HepG2 (cell line): ENCODE results near the gene RBBP8. TPM values are rescaled to one million over a fixed set of nuclear protein-coding genes. Genes with fewer than 3 reads are reported as not detected.

ENCODE experiments used
- ATAC-seq: fragments of 200-7000 bp; cut with Tn5 transposase; 3 replicates; pipeline ENCODE4 v1.9.1; 2020; ENCODE audit warnings: mild to moderate bottlenecking, moderate library complexity
- BruUV-seq: library from RNA; stranded (reverse); fragments of 400-500 nt; replicated peaks from 2 replicates; lab custom pipeline; 2021; lab: Mats Ljungman, UMichigan
- CTCF ChIA-PET: fragments of 300-600 bp; formaldehyde crosslinking; extraction: SDS; loops from one replicate; lab custom pipeline; 2021; ENCODE audit warnings: low total read pairs, inconsistent platforms, low intra/inter-chr PET ratio; lab: Yijun Ruan, JAX
- POLR2A ChIA-PET: fragments of 350-600 bp; sonication (Branson Sonifier 250); formaldehyde crosslinking; loops from one replicate; lab custom pipeline; 2020; ENCODE audit warnings: antibody characterized with exemption, inconsistent platforms; lab: Yijun Ruan, JAX
- DNase-seq: peaks from one replicate; pipeline ENCODE4 v3.0.0-alpha.2; 2015; ENCODE audit warnings: low spot score
- FAIRE-seq: peaks from 3 replicates; lab custom pipeline; 2011; peaks lifted over from hg19 to GRCh38; lab: Jason Lieb, UNC
- H2AFZ ChIP-seq: one replicate; pipeline ENCODE4 v1.6.1; 2011; ENCODE audit warnings: low read length, inconsistent platforms
- H3K27ac ChIP-seq: fragments of 300-600 bp; 3 replicates; pipeline ENCODE4 v1.8.0; 2011; ENCODE audit warnings: mixed run types, mild to moderate bottlenecking, mixed read lengths, low read length, inconsistent platforms; ENCODE audit not compliant: insufficient read depth; ENCODE audit errors: extremely low read length
- H3K27me3 ChIP-seq, 2 experiments: fragments of 200-600 bp in 1 of 2; 2 replicates in 1 of 2; 3 replicates in 1 of 2; pipeline versions ENCODE4 v1.6.0 to v1.8.0; 2011; ENCODE audit warnings: low read length in 2 of 2, mild to moderate bottlenecking in 2 of 2, moderate library complexity in 2 of 2, inconsistent platforms in 1 of 2; ENCODE audit not compliant: insufficient read depth in 2 of 2, control insufficient read depth in 1 of 2
- H3K36me3 ChIP-seq, 2 experiments: fragments of 200-600 bp in 1 of 2; replicated peaks in 1 of 2; 2 replicates in 1 of 2; 3 replicates in 1 of 2; pipeline versions ENCODE4 v1.5.1 to v1.8.0; 2011; ENCODE audit warnings: low read length in 2 of 2, inconsistent platforms in 1 of 2; ENCODE audit not compliant: insufficient read depth in 2 of 2, control insufficient read depth in 1 of 2
- H3K4me1 ChIP-seq: 2 replicates; pipeline ENCODE4 v1.5.1; 2012; ENCODE audit warnings: low read length, inconsistent platforms; ENCODE audit not compliant: insufficient read depth
- H3K4me2 ChIP-seq: 2 replicates; pipeline ENCODE4 v1.6.0; 2011; ENCODE audit warnings: low read depth, low read length, inconsistent platforms
- H3K4me3 ChIP-seq, 3 experiments: fragments of 200-600 bp in 1 of 3; sonication (generic), shearing (Covaris generic) in 1 of 3; replicated peaks in 1 of 3; 2 replicates each; pipeline ENCODE4 v1.5.1; 2011 to 2016; ENCODE audit warnings: low read length in 3 of 3, inconsistent platforms in 2 of 3, low read depth in 2 of 3, mild to moderate bottlenecking in 2 of 3, control low read depth in 1 of 3, mixed read lengths in 1 of 3; ENCODE audit not compliant: insufficient read depth in 1 of 3
- H3K79me2 ChIP-seq: one replicate; pipeline ENCODE4 v1.6.1; 2011; ENCODE audit warnings: low read length, inconsistent platforms; ENCODE audit not compliant: insufficient read depth
- H3K9ac ChIP-seq: 2 replicates; pipeline ENCODE4 v1.6.0; 2011; ENCODE audit warnings: mild to moderate bottlenecking, low read depth, low read length, inconsistent platforms; ENCODE audit not compliant: insufficient read depth
- H3K9me3 ChIP-seq: 2 replicates; pipeline ENCODE4 v1.5.1; 2012; ENCODE audit warnings: mild to moderate bottlenecking, low read length
- H4K20me1 ChIP-seq: 2 replicates; pipeline ENCODE4 v1.6.0; 2011; ENCODE audit warnings: inconsistent platforms, mild to moderate bottlenecking, low read length, moderate library complexity; ENCODE audit not compliant: insufficient read depth
- EEA1 ChIP-seq: sonication (generic); formaldehyde crosslinking; IDR thresholded peaks from 2 replicates; pipeline ENCODE4 v1.5.1; 2020; ENCODE audit warnings: mild to moderate bottlenecking, missing genetic modification reagents, borderline replicate concordance
- GATA4 ChIP-seq: sonication (generic); IDR thresholded peaks from 2 replicates; pipeline ENCODE4 v1.6.1; 2016; ENCODE audit warnings: antibody characterized with exemption, low read depth, borderline replicate concordance
- HNRNPUL1 ChIP-seq: fragments of 200-400 bp; formaldehyde crosslinking; IDR thresholded peaks from 2 replicates; pipeline ENCODE4 v1.6.1; 2017; ENCODE audit warnings: low read depth, mild to moderate bottlenecking, low read length, moderate library complexity
- HOMEZ ChIP-seq: IDR thresholded peaks from 2 replicates; pipeline ENCODE4 v1.6.1; 2016; ENCODE audit warnings: low read depth
- MAFK ChIP-seq, 2 experiments: IDR thresholded peaks in 1 of 2; conservative IDR thresholded peaks in 1 of 2; 2 replicates each; pipeline ENCODE4 v1.6.1; 2011; ENCODE audit warnings: improper control_type of control experiment in 2 of 2, low read length in 2 of 2
- MEIS1 ChIP-seq: sonication (generic); formaldehyde crosslinking; IDR thresholded peaks from 2 replicates; pipeline ENCODE4 v1.9.0; 2021; ENCODE audit warnings: mild to moderate bottlenecking, missing genetic modification reagents, moderate library complexity, borderline replicate concordance
- NFE2L1 ChIP-seq: sonication (generic); formaldehyde crosslinking; IDR thresholded peaks from 2 replicates; pipeline ENCODE4 v1.4.0; 2020; ENCODE audit warnings: missing genetic modification reagents, mild to moderate bottlenecking, borderline replicate concordance
- NFKBIZ ChIP-seq: IDR thresholded peaks from 2 replicates; pipeline ENCODE4 v1.6.1; 2018; ENCODE audit warnings: missing genetic modification reagents, missing compliant biosample characterization
- PHF5A ChIP-seq: IDR thresholded peaks from one replicate; pipeline ENCODE4 v1.6.1; 2018; ENCODE audit warnings: low read depth, missing genetic modification reagents; ENCODE audit not compliant: unreplicated experiment
- PRMT3 ChIP-seq: sonication (generic); formaldehyde crosslinking; IDR thresholded peaks from 2 replicates; pipeline ENCODE4 v1.8.1; 2022; ENCODE audit warnings: low read depth, mild to moderate bottlenecking, moderate library complexity, missing genetic modification reagents, borderline replicate concordance
- RARG ChIP-seq: sonication (generic); formaldehyde crosslinking; IDR thresholded peaks from 2 replicates; pipeline ENCODE4 v1.4.0; 2020; ENCODE audit warnings: low read depth, mild to moderate bottlenecking, missing genetic modification reagents
- RBFOX2 ChIP-seq: fragments of 200-400 bp; formaldehyde crosslinking; IDR thresholded peaks from 2 replicates; pipeline ENCODE4 v1.6.1; 2017; ENCODE audit warnings: low read depth, mild to moderate bottlenecking, low read length
- SNRNP70 ChIP-seq: fragments of 200-400 bp; formaldehyde crosslinking; IDR thresholded peaks from 2 replicates; pipeline ENCODE4 v1.6.1; 2017; ENCODE audit warnings: mild to moderate bottlenecking, low read depth, low read length, moderate library complexity
- SRSF1 ChIP-seq: fragments of 200-400 bp; formaldehyde crosslinking; optimal IDR thresholded peaks from 2 replicates; pipeline ENCODE3; 2017; ENCODE audit warnings: mild to moderate bottlenecking, low read depth, low read length, moderate library complexity
- THAP11 ChIP-seq: IDR thresholded peaks from 2 replicates; pipeline ENCODE4 v1.6.1; 2016; ENCODE audit warnings: missing biosample characterization, missing genetic modification reagents
- THYN1 ChIP-seq: sonication (generic); formaldehyde crosslinking; IDR thresholded peaks from 2 replicates; pipeline ENCODE4 v1.8.1; 2023; ENCODE audit warnings: low read depth, mild to moderate bottlenecking, moderate library complexity, missing genetic modification reagents, borderline replicate concordance
- TRIM24 ChIP-seq: sonication (generic); formaldehyde crosslinking; IDR thresholded peaks from 2 replicates; pipeline ENCODE4 v1.8.0; 2022; ENCODE audit warnings: mild to moderate bottlenecking, missing genetic modification reagents
- ZBTB20 ChIP-seq: sonication (generic); formaldehyde crosslinking; IDR thresholded peaks from 2 replicates; pipeline ENCODE4 v1.8.1; 2023; ENCODE audit warnings: missing genetic modification reagents, low read depth, mild to moderate bottlenecking, borderline replicate concordance
- ZNF207 ChIP-seq: fragments of 450-650 bp; IDR thresholded peaks from 2 replicates; pipeline ENCODE4 v1.6.1; 2016; ENCODE audit warnings: antibody characterized with exemption, borderline replicate concordance
- ZNF546 ChIP-seq: sonication (generic); formaldehyde crosslinking; conservative IDR thresholded peaks from 2 replicates; pipeline ENCODE4 v1.8.1; 2023; ENCODE audit warnings: mild to moderate bottlenecking, missing genetic modification reagents
- ZNF577 ChIP-seq: sonication (generic); formaldehyde crosslinking; IDR thresholded peaks from 2 replicates; pipeline ENCODE4 v1.4.0; 2020; ENCODE audit warnings: mild to moderate bottlenecking, low read depth, missing genetic modification reagents, borderline replicate concordance
- ZZZ3 ChIP-seq: sonication (generic); formaldehyde crosslinking; IDR thresholded peaks from 2 replicates; pipeline ENCODE4 v1.4.0; 2020; ENCODE audit warnings: missing genetic modification reagents, mild to moderate bottlenecking, borderline replicate concordance
- WGBS: methylation state at CpG from one replicate; pipeline ENCODE4 v1.1.6; 2017; ENCODE audit warnings: low lambda C conversion rate; 5-methylcytosine and 5-hydroxymethylcytosine counted together
- in situ Hi-C: cut with HindIII; loops from 2 replicates; pipeline ENCODE4 v1.10.0; 2017; ENCODE audit warnings: low pct_unique_long_range_greater_than_20kb; ENCODE audit not compliant: extremely low pct_ligation_motif_present
- intact Hi-C: fragments of 100-400 bp; cut with micrococcal nuclease; formaldehyde crosslinking; loops from one replicate; pipeline ENCODE4 v1.10.0; 2022; ENCODE audit not compliant: unreplicated experiment
- polyA plus RNA-seq, 8 experiments: library from polyadenylated mRNA; depleted of rRNA in 3 of 8; stranded (reverse) in 7 of 8; unstranded in 1 of 8; fragments of >200 nt; fragmentation: Illumina TruSeq in 4 of 8; extraction: Trizol in 4 of 8; gene quantifications; 2 replicates each; pipeline versions ENCODE4 v1.2.1 to v1.2.3, GENCODE V29; 2011 to 2016; ENCODE audit warnings: low read depth in 4 of 8, missing spikeins in 1 of 8, mixed read lengths in 1 of 8; ENCODE audit not compliant: insufficient read depth in 1 of 8
- total RNA-seq, 5 experiments: library from RNA; depleted of rRNA; stranded (reverse); fragments of >200 nt; fragmentation: Illumina TruSeq; extraction: Trizol; gene quantifications; 2 replicates each; pipeline ENCODE4 v1.2.3, GENCODE V29; 2016; ENCODE audit warnings: low read depth in 1 of 5
- TF ChIP-seq, protein P1 (sequence below): sonication (generic); formaldehyde crosslinking; IDR thresholded peaks from 2 replicates; pipeline ENCODE4 v1.4.0; 2020; ENCODE audit warnings: missing genetic modification reagents

RBBP8 gene
- total and polyA plus RNA-seq, 2 of the 13 experiments (the other 11 are each of a cell fraction or from before 2014, with no cell fraction given), result 14.2 to 47.4 TPM

GRCh38 chr18:22933966-22934423 lies 867 bp downstream of the RBBP8 start (continued):
- TF ChIP-seq THYN1 (CRISPR knock-in tag) (peak; percentile 29; the same call in 1 of the 2 replicates), NFKBIZ (CRISPR knock-in tag) (no peak), THAP11 (no peak), ZNF577 (CRISPR knock-in tag) (no peak)

GRCh38 chr18:22934789-22935188 lies 1.7 kb downstream of the RBBP8 start:
- ChIA-PET POLR2A (no interaction called here), CTCF (no interaction called here)
- in situ Hi-C loops, result no loop called here
- 66% methylated on average over 1 of the region's 1 CpG for WGBS
- Histone ChIP-seq H3K79me2 (peaks cover 24% of the 10 kb centered on the region), H4K20me1 (no peaks in the 10 kb centered on the region), H3K9me3 (no peaks in the 10 kb centered on the region), H3K9ac (0 out of 2 replicates have a peak overlapping the region, but pooled peaks have one; percentile 23), H3K27ac (no peak overlapping the region), H3K4me2 (peak overlapping the region; percentile 82), H3K4me3 (peak overlapping the region; percentile 19 to 90 (median 21); a peak in 3 of 6 replicates), H2AFZ (no peak overlapping the region), H3K36me3 (peaks cover 0 to 3% of the 10 kb centered on the region in 2 experiments; a peak in 2 of 5 replicates), H3K27me3 (no peaks in the 10 kb centered on the region), H3K4me1 (peaks cover 39% of the 10 kb centered on the region)
- FAIRE-seq (no peak), ATAC-seq (no peak), DNase-seq (no peak)
- BruUV-seq, result no TSS peak
- intact Hi-C loops, result loop anchor here (1.0 to 10.0 kb wide), 2 partner anchors 15 to 470 kb away; no protein-coding TSS in a partner anchor
- TF ChIP-seq RBFOX2, result no peak
- TF ChIP-seq ZZZ3 (CRISPR knock-in tag), result no peak
- TF ChIP-seq MAFK (conservative IDR thresholded peaks at IDR 0.05 in 1 of 2, IDR thresholded peaks at IDR 0.05 in 1 of 2; ENCODE audit: low read length in 2 of 2), result no peak
- TF ChIP-seq, protein P1, sequence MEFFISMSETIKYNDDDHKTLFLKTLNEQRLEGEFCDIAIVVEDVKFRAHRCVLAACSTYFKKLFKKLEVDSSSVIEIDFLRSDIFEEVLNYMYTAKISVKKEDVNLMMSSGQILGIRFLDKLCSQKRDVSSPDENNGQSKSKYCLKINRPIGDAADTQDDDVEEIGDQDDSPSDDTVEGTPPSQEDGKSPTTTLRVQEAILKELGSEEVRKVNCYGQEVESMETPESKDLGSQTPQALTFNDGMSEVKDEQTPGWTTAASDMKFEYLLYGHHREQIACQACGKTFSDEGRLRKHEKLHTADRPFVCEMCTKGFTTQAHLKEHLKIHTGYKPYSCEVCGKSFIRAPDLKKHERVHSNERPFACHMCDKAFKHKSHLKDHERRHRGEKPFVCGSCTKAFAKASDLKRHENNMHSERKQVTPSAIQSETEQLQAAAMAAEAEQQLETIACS (CRISPR knock-in tag), result no peak
- no peak for TF ChIP-seq ZNF546
- TF ChIP-seq MEIS1, result no peak
- TF ChIP-seq PRMT3, result no peak
- TF ChIP-seq ZBTB20 (CRISPR knock-in tag), result no peak
- TF ChIP-seq ZNF207, result no peak
- TF ChIP-seq SRSF1, result no peak
- no peak for TF ChIP-seq NFE2L1 (CRISPR knock-in tag)
- no peak for TF ChIP-seq HNRNPUL1
- TF ChIP-seq PHF5A (CRISPR knock-in tag), result no peak
- TF ChIP-seq GATA4, result no peak
- TF ChIP-seq HOMEZ (CRISPR knock-in tag), result no peak
- no peak for TF ChIP-seq SNRNP70
- no peak for TF ChIP-seq EEA1 (CRISPR knock-in tag)
- TF ChIP-seq RARG (CRISPR knock-in tag), result no peak
- TF ChIP-seq TRIM24 (CRISPR knock-in tag), result no peak
